Stomach (tissue), 9 donors: ENCODE data around the gene DOCK9. TPM values are rescaled to one million over a fixed set of nuclear protein-coding genes. Genes with fewer than 3 reads are reported as not detected.

ENCODE experiments used
- DNase-seq, 2 donors: peaks; one replicate each; pipeline versions ENCODE4 v3.0.0 to v3.0.0-alpha.2; 2013 to 2019
- H3K27ac ChIP-seq, 5 donors: fragments of 200-600 bp in 4 of 5; sonication (generic) in 4 of 5; one replicate each; pipeline ENCODE4 v1.5.1; 2013 to 2019; ENCODE audit warnings: mild to moderate bottlenecking in 1 of 5, moderate library complexity in 1 of 5
- H3K27me3 ChIP-seq, 3 donors: fragments of 200-600 bp; sonication (generic); one replicate each; pipeline ENCODE4 v1.5.1; 2017 to 2019; ENCODE audit warnings: mixed run types in 1 of 3
- H3K36me3 ChIP-seq, 4 donors: fragments of 200-600 bp; sonication (generic); 1 replicate in 3 of 4; 2 replicates in 1 of 4; pipeline ENCODE4 v1.5.1; 2016 to 2019
- H3K4me1 ChIP-seq, 4 donors: fragments of 200-600 bp; sonication (generic); one replicate each; pipeline ENCODE4 v1.5.1; 2016 to 2019
- H3K4me3 ChIP-seq, 4 donors: fragments of 200-600 bp; sonication (generic) in 3 of 4; one replicate each; pipeline ENCODE4 v1.5.1; 2016 to 2019; ENCODE audit warnings: mild to moderate bottlenecking in 1 of 4
- H3K9me3 ChIP-seq, 4 donors: fragments of 200-600 bp; sonication (generic); one replicate each; pipeline ENCODE4 v1.5.1; 2016 to 2019
- CTCF ChIP-seq, 7 experiments: fragments of 450-650 bp in 4 of 7; fragments of 200-600 bp in 3 of 7; sonication (generic) in 3 of 7; IDR thresholded peaks; one replicate each; pipeline ENCODE4 v1.5.1; 2016 to 2019; ENCODE audit warnings: antibody characterized with exemption in 7 of 7, control low read depth in 2 of 7, mild to moderate bottlenecking in 1 of 7
- EP300 ChIP-seq: sonication (generic); formaldehyde crosslinking; IDR thresholded peaks from one replicate; pipeline ENCODE4 v1.6.1; 2017; ENCODE audit warnings: antibody characterized with exemption
- POLR2A ChIP-seq, 4 donors: fragments of 450-650 bp; IDR thresholded peaks; one replicate each; pipeline ENCODE4 v1.6.1; 2016; ENCODE audit warnings: antibody characterized with exemption in 4 of 4, control low read depth in 2 of 4, mild to moderate bottlenecking in 1 of 4, moderate library complexity in 1 of 4
- POLR2AphosphoS5 ChIP-seq, 3 donors: sonication (generic); formaldehyde crosslinking; IDR thresholded peaks; one replicate each; pipeline ENCODE4 v1.6.1; 2016; ENCODE audit warnings: antibody characterized with exemption in 3 of 3
- WGBS, 5 donors: extraction: QIAGEN DNeasy Blood & Tissue Kit in 3 of 5; methylation state at CpG; one replicate each; pipeline versions ENCODE4 v1.1.5 to v1.1.7; 2013 to 2018; 5-methylcytosine and 5-hydroxymethylcytosine counted together
- intact Hi-C: fragments of 100-400 bp; cut with DNase I; formaldehyde crosslinking; loops from one replicate; pipeline ENCODE4 v1.15.1; 2023; ENCODE audit warnings: low total_unique reads
- polyA plus RNA-seq, 3 donors: library from polyadenylated mRNA; stranded (reverse); fragments of 200-250 nt; gene quantifications; one replicate each; pipeline ENCODE4 v1.2.3, GENCODE V29; 2013
- total RNA-seq, 5 donors: library from RNA; depleted of rRNA; stranded (reverse); fragments of >200 nt; gene quantifications; one replicate each; pipeline versions ENCODE4 v1.1.0 to v1.2.3, GENCODE V29; 2014 to 2016
- donor health status: healthy with polysubstance abuse.
- donor health status: Bipolar disorder and iron deficiency.
- donor health status: healthy.

DOCK9 gene
- total and polyA plus RNA-seq, 8 donors, result 8.7 to 97.9 (median 49.2) TPM

- TF ChIP-seq POLR2AphosphoS5 (IDR thresholded peaks at IDR 0.05), result no peak
- TF ChIP-seq POLR2A (IDR thresholded peaks at IDR 0.05), result no peak
- TF ChIP-seq EP300, result no peak
- TF ChIP-seq CTCF (IDR thresholded peaks at IDR 0.05), result no peak
- no peak for DNase-seq
- no peaks in the 10 kb centered on the region for H3K36me3 ChIP-seq
- no peak overlapping the region for H3K27ac ChIP-seq
- no peaks in the 10 kb centered on the region for H3K9me3 ChIP-seq
- intact Hi-C loops, result no loop called here
- no peaks in the 10 kb centered on the region for H3K4me1 ChIP-seq
- 80 to 89% (median 81%) methylated on average over 11 to 12 of the region's 12 CpGs for WGBS, 5 donors
- peaks cover 0 to 10% (median 0%) of the 10 kb centered on the region in 3 donors for H3K27me3 ChIP-seq
- H3K4me3 ChIP-seq, result no peak overlapping the region
These were observed 193.9 kb downstream of the DOCK9 start for GRCh38 chr13:98783856-98784478.

GRCh38 chr13:98782654-98783053 is 195.2 kb downstream of the DOCK9 start:
- WGBS, 5 donors, result 46 to 74% (median 56%) methylated on average over 5 of the region's 5 CpGs
- no peak overlapping the region for H3K27ac ChIP-seq
- no peaks in the 10 kb centered on the region for H3K27me3 ChIP-seq
- H3K4me3 ChIP-seq, result no peak overlapping the region
- no peaks in the 10 kb centered on the region for H3K9me3 ChIP-seq
- DNase-seq, result no peak
- intact Hi-C loops, result no loop called here
- no peaks in the 10 kb centered on the region for H3K4me1 ChIP-seq
- TF ChIP-seq EP300 (no peak), CTCF (IDR thresholded peaks at IDR 0.05) (no peak), POLR2A (IDR thresholded peaks at IDR 0.05) (no peak), POLR2AphosphoS5 (IDR thresholded peaks at IDR 0.05) (no peak)
- no peaks in the 10 kb centered on the region for H3K36me3 ChIP-seq

- Histone ChIP-seq H3K9me3 (no peaks in the 10 kb centered on the region), H3K4me3 (no peak overlapping the region), H3K36me3 (no peaks in the 10 kb centered on the region), H3K27ac (no peak overlapping the region), H3K27me3 (no peaks in the 10 kb centered on the region), H3K4me1 (no peaks in the 10 kb centered on the region)
- no peak for TF ChIP-seq EP300
- no peak for TF ChIP-seq POLR2AphosphoS5 (IDR thresholded peaks at IDR 0.05)
- no peak for TF ChIP-seq POLR2A (IDR thresholded peaks at IDR 0.05)
- TF ChIP-seq CTCF (IDR thresholded peaks at IDR 0.05), result no peak
- DNase-seq, result no peak
- WGBS, 5 donors, result 72 to 83% (median 81%) methylated on average over 7 of the region's 7 CpGs
- intact Hi-C loops, result no loop called here
These were observed 196.0 kb downstream of the DOCK9 start for GRCh38 chr13:98781905-98782304.

- no peaks in the 10 kb centered on the region for H3K9me3 ChIP-seq
- intact Hi-C loops, result no loop called here
- no peak for TF ChIP-seq EP300
- no peak for TF ChIP-seq CTCF (IDR thresholded peaks at IDR 0.05)
- no peak for TF ChIP-seq POLR2AphosphoS5 (IDR thresholded peaks at IDR 0.05)
- no peak for TF ChIP-seq POLR2A (IDR thresholded peaks at IDR 0.05)
- H3K27ac ChIP-seq, result no peak overlapping the region
- no peaks in the 10 kb centered on the region for H3K36me3 ChIP-seq
- no peak overlapping the region for H3K4me3 ChIP-seq
- no peak for DNase-seq
- 72 to 87% (median 84%) methylated on average over 11 of the region's 11 CpGs for WGBS, 5 donors
- no peaks in the 10 kb centered on the region for H3K27me3 ChIP-seq
- H3K4me1 ChIP-seq, result no peaks in the 10 kb centered on the region
These were observed 196.4 kb downstream of the DOCK9 start for GRCh38 chr13:98781470-98781869.
